ENCODE measurements around the gene CFAP53. TPM values are rescaled to one million over a fixed set of nuclear protein-coding genes. Genes with fewer than 3 reads are reported as not detected.

The CFAP53 gene
- total RNA-seq, 1 donor from 2014 or later: 0.29 TPM

DNA sequence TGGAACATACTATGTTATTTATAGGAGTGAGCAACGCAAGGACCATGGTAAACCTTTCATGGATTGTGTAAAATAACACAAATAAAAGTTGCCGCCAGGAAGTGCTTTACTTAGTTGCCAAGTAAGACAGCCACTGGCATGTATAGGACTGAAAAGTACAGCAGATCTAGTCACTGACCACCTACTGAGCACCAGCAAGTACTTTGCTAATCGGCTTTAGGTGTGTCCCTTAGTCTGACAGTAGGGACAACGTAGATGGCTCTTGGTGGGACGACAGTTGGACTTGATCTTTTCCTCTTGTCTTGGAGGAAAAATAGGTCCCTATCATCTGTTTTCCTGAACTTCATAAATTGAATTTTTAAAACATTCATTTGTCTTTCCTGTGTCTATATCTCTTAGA, 34.8 kb upstream of the CFAP53 start:
- H3K36me3 ChIP-seq (ENCODE audit: control insufficient read depth, insufficient read depth, low read length): no peaks in the 10 kb centered on the region
- peaks cover 2% of the 10 kb centered on the region for H3K27me3 ChIP-seq (ENCODE audit: control insufficient read depth, insufficient read depth, low read length)
- no peak overlapping the region for H3K4me3 ChIP-seq (ENCODE audit: low read depth, low read length)
- TF ChIP-seq, protein P1, sequence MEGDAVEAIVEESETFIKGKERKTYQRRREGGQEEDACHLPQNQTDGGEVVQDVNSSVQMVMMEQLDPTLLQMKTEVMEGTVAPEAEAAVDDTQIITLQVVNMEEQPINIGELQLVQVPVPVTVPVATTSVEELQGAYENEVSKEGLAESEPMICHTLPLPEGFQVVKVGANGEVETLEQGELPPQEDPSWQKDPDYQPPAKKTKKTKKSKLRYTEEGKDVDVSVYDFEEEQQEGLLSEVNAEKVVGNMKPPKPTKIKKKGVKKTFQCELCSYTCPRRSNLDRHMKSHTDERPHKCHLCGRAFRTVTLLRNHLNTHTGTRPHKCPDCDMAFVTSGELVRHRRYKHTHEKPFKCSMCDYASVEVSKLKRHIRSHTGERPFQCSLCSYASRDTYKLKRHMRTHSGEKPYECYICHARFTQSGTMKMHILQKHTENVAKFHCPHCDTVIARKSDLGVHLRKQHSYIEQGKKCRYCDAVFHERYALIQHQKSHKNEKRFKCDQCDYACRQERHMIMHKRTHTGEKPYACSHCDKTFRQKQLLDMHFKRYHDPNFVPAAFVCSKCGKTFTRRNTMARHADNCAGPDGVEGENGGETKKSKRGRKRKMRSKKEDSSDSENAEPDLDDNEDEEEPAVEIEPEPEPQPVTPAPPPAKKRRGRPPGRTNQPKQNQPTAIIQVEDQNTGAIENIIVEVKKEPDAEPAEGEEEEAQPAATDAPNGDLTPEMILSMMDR (IDR thresholded peaks at IDR 0.05; ENCODE audit: insufficient read depth, low read length, poor library complexity, severe bottlenecking): no peak
- no peak for DNase-seq (ENCODE audit: low read depth)

GRCh38 chr18:50299626-50300388, 33.5 kb upstream of the CFAP53 start:
- no peak overlapping the region for H3K4me3 ChIP-seq (ENCODE audit: low read depth, low read length)
- no peaks in the 10 kb centered on the region for H3K36me3 ChIP-seq (ENCODE audit: control insufficient read depth, insufficient read depth, low read length)
- DNase-seq (ENCODE audit: low read depth): no peak
- H3K27me3 ChIP-seq (ENCODE audit: control insufficient read depth, insufficient read depth, low read length): peaks cover 2% of the 10 kb centered on the region
- TF ChIP-seq, protein P1 (IDR thresholded peaks at IDR 0.05; ENCODE audit: insufficient read depth, low read length, poor library complexity, severe bottlenecking): no peak

GRCh38 chr18:50298443-50299284, 32.4 kb upstream of the CFAP53 start:
- TF ChIP-seq, protein P1 (IDR thresholded peaks at IDR 0.05; ENCODE audit: insufficient read depth, low read length, poor library complexity, severe bottlenecking): no peak
- no peak for DNase-seq (ENCODE audit: low read depth)
- peaks cover 2% of the 10 kb centered on the region for H3K27me3 ChIP-seq (ENCODE audit: control insufficient read depth, insufficient read depth, low read length)
- no peaks in the 10 kb centered on the region for H3K36me3 ChIP-seq (ENCODE audit: control insufficient read depth, insufficient read depth, low read length)
- peak overlapping the region; percentile 30 for H3K4me3 ChIP-seq (ENCODE audit: low read depth, low read length)

GRCh38 chr18:50297621-50298442, 31.5 kb upstream of the CFAP53 start:
- H3K27me3 ChIP-seq (ENCODE audit: control insufficient read depth, insufficient read depth, low read length): peaks cover 1% of the 10 kb centered on the region
- DNase-seq (ENCODE audit: low read depth): no peak
- no peaks in the 10 kb centered on the region for H3K36me3 ChIP-seq (ENCODE audit: control insufficient read depth, insufficient read depth, low read length)
- peak overlapping the region; percentile 30 for H3K4me3 ChIP-seq (ENCODE audit: low read depth, low read length)
- TF ChIP-seq, protein P1 (IDR thresholded peaks at IDR 0.05; ENCODE audit: insufficient read depth, low read length, poor library complexity, severe bottlenecking): no peak

GRCh38 chr18:50293039-50293438, 26.7 kb upstream of the CFAP53 start:
- TF ChIP-seq, protein P1 (IDR thresholded peaks at IDR 0.05; ENCODE audit: insufficient read depth, low read length, poor library complexity, severe bottlenecking): no peak

More at GRCh38 chr18:50293039-50293438, 26.7 kb upstream of the CFAP53 start:
- Histone ChIP-seq H3K27me3 (ENCODE audit: control insufficient read depth, insufficient read depth, low read length) (no peaks in the 10 kb centered on the region), H3K36me3 (ENCODE audit: control insufficient read depth, insufficient read depth, low read length) (no peaks in the 10 kb centered on the region), H3K4me3 (ENCODE audit: low read depth, low read length) (no peak overlapping the region)
- DNase-seq (ENCODE audit: low read depth): no peak

Measured in kidney epithelial cell (primary cell).